HG03025 (cell line): Measurements from ENCODE around the gene SHISA7.
"Not testable (repeated sequence)": the region's sequence is repeated elsewhere in the genome, so short reads cannot be mapped to it uniquely, and the experiment has no call there.

ENCODE experiments used
- ATAC-seq: cut with Tn5 transposase; IDR thresholded peaks from one replicate; pipeline ENCODE4 v1.9.1; 2021; ENCODE audit warnings: mild to moderate bottlenecking, moderate library complexity; ENCODE audit not compliant: unreplicated experiment, low FRiP score

The SHISA7 gene

GRCh38 chr19:55423225-55424005 lies 19.7 kb downstream of the SHISA7 start:
- ATAC-seq = no peak

DNA sequence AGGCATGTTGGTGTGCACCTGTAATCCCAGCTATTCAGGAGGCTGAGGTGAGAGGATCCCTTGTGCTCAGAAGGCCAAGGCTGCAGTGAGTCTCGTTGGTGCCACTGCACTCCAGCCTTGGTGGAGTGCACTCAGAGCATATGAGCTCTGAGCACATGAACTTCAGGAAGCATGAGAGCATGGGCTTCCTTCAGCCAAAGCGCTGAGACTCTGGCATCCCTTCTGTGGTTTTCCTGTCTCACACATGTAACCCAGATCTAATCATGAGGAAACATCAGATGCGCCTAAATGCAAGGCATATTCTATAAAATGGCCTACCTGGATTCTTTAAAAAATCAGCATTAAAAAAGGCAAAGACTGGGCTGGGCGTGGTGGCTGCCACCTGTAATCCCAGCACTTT lies 21.8 kb downstream of the SHISA7 start:
- not testable (repeated sequence) for ATAC-seq

DNA sequence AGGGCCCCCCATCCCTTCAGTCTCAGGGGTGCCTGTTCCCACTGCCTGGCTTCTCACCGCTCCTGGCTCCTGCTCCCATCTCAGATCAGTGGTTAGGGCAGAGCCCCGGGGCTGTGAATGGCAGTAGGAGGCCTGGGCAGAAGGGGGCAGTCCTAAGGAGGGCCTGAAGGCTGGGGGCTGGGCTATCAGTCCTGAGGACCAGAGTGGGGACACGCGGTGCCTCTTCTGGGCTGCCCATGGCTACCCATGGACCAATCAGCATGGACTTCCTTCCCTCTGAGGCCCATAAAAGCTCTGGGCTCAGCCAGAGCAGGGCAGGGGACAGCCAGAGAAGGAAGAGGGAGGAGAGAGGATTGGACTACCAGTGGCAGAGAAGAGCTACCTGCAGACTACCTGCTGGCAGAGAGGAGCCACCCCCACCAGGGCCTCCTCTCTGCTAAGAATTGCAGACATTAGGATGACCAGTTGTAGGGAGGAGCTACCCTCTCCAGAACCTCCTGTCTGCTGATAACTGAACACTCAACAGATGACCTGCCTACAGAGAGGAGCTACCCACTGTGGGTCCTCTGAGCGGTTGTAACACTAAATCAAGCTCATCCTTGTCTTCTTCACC lies 23.4 kb downstream of the SHISA7 start:
- ATAC-seq = no peak

DNA sequence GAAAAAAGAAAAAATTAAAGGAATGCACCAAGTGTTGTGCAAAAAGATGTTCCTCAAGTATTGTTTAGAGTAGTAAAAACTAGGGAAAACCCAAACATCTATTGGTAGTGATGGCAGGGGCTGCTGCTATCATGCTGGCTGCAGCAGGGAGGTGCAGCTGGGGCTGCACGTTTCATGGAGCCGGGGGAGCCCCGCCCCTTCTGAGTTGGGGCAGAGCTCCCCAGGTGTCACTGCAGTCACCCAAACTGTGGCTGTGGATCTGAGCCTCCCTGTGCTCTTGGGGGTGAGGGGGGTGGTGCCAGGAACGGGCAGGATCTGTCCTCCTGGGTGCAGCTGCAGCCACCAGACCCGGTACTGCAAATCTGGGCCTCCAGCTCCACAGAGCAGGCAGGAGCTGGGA lies 24.0 kb downstream of the SHISA7 start:
- ATAC-seq = no peak

GRCh38 chr19:55418185-55418584 lies 24.9 kb downstream of the SHISA7 start:
- no peak for ATAC-seq

- no peak for ATAC-seq
Measured at GRCh38 chr19:55410168-55410567, 32.9 kb downstream of the SHISA7 start.

DNA sequence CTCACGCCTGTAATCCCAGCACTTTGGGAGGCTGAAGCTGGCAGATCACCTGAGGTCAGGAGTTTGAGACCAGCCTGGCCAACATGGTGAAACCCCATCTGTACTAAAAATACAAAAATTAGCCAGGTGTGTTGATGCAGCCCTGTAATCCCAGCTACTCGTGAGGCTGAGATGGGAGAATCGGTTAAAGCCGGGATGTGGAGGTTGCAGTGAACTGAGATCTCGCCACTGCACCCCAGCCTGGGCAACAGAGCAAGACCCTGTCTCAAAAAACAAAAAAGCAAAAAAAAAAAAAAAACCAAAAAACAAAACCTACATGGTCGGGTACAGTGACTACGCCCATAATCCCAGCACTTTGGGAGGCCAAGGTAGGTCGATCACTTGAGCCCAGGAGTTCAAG lies 33.9 kb downstream of the SHISA7 start:
- not testable (repeated sequence) for ATAC-seq

DNA sequence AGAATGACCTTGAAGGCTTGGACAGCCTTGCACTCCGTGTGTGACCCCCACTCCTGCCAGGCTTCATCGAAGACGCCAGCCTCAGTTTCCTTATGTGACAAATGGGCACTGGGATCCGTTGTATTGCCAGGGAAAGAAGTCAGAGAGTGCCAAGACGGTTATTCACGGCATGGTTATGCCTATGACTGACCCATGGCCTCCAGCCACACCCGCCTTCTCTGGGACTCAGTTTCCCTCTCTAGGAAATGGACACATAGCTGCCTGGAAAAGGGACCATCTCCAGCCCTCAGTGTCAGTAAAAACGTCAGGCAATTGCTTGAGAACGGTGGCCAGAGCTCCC lies 34.6 kb downstream of the SHISA7 start:
- no peak for ATAC-seq

GRCh38 chr19:55407800-55408532 lies 35.1 kb downstream of the SHISA7 start:
- ATAC-seq = peak; percentile 79

DNA sequence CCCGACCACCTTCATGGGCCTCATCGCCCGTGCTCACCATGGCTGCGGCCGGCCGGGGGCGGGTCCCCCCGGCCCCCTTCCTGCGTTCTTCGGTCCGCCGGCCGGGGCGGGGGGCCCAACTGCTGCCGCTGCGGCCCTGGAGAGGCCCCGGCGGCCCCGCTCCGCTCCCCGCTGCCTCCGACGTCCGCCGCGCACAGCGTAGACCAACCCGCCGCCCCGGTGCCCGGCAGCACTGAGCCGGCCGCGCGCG lies 35.6 kb downstream of the SHISA7 start, which contains the start of gene UBE2S:
TSS of gene UBE2S (minus strand) at position 239 of the 250 bp plus-strand sequence. CDS start at position 40, 199 bp downstream.
- peak; percentile 28 for ATAC-seq

- ATAC-seq = no peak
Measured at GRCh38 chr19:55406826-55407549, 36.1 kb downstream of the SHISA7 start.

DNA sequence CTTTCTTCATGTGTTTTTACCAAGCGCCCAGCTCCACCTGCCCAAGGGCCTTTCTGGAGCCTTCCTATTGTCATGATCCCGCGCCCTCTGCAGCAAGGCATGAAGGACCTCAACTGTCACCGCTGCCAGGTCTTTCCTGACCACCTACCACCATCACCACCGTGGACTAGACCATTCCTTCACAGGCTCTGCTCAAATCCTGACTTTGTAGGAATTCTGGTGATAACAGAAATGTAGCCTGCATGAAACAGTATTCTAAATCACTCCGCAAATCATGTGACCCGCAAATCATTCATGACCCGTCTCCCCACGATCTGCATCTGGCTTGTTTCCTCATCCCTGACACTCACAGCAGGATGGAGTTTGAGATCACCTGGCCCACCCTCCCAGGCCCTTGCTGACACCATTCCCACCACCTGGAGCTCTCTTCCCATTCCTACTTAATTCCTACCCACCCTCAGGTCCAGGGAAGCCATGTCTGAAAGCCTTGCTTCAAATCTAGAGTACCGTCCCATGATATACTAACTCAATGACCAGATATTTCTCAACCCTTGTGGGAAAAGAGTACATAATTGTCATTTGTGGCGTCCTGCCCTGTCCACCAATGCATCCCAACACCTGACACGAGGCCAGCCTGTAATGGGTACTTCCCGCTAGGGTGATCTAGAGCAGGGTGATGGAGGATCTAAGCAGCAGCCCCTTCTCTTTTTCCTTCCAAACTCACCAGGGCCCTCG lies 36.8 kb downstream of the SHISA7 start:
- no peak for ATAC-seq

DNA sequence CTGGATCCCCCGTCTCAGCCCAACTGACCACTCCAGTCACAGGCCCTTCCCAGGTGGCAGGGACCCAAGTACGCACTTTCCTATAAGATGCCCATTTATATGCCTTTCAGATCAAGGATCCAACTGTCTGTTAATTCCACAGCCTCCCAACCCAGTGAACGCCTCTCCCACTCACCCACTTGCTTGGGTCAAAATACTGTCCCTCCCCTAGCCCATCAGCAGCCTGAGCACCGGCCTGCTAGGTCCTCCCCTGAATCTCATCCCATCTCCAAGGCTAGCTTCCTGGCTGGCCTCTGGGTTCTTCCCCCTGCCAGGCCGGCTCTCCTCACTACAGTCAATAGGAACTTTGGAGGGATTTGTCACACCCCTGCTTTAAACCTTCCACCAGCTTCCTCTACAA lies 37.5 kb downstream of the SHISA7 start:
- no peak for ATAC-seq

GRCh38 chr19:55402509-55402908 lies 40.6 kb downstream of the SHISA7 start:
- no peak for ATAC-seq

- not testable (repeated sequence) for ATAC-seq
Measured at GRCh38 chr19:55401390-55401789, 41.7 kb downstream of the SHISA7 start.

GRCh38 chr19:55400281-55401087 lies 42.6 kb downstream of the SHISA7 start:
- no peak for ATAC-seq

DNA sequence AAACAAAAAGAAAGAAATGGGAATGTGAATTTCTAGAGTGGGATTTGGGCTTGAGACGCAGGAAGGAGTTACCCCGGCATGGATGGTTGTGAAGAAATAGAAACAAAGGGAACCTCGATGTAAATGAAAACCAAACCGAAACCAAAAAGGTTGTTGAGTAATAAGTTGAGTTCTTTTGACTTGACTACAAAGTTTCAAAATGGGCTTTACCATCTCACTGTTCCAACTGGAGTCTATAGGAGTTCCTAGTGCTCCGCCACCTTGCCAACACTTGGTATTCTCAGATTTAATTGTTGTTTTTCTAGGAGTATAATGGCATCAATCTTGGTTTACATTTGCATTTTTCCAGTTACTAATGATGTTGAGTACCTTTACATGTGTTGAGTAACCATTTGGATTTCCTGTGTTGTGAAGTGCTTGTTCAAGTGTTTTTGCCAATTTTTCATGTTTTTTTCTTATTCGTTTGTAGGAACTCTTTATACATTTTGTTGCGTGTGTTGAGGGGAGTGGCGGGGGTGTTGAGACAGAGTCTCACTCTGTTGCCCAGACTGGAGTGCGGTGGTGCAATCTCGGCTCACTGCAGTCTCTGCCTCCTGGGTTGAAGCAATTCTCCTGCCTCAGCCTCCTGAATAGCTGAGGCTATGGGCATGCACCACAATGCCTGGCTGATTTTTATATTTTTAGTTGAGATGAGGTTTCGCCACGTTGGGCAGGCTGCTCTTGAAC lies 44.7 kb downstream of the SHISA7 start:
- no peak for ATAC-seq

- no peak for ATAC-seq
Measured at GRCh38 chr19:55392820-55393761, 50.0 kb downstream of the SHISA7 start.
